A549 (cell line): ENCODE results near the gene RAPGEF3.

Experiments
- CEBPB ChIP-seq, 2 experiments: fragments of >200 bp in 1 of 2; sonication (Bioruptor Twin) in 1 of 2; formaldehyde crosslinking in 1 of 2; IDR thresholded peaks; 2 replicates each; pipeline ENCODE4 v1.6.1; 2012 to 2016
- CHD2 ChIP-seq: fragments of 150-350 bp; IDR thresholded peaks from 2 replicates; pipeline ENCODE4 v1.6.1; 2014; ENCODE audit warnings: low read length; ENCODE audit not compliant: partially characterized antibody
- CHD4 ChIP-seq: fragments of 200-600 bp; sonication (generic); IDR thresholded peaks from 2 replicates; pipeline ENCODE4 v1.6.1; 2016; ENCODE audit warnings: antibody characterized with exemption, mild to moderate bottlenecking, borderline replicate concordance
- EP300 ChIP-seq, 2 experiments: fragments of >200 bp; sonication (Bioruptor Twin); formaldehyde crosslinking; IDR thresholded peaks; 2 replicates in 1 of 2; 3 replicates in 1 of 2; pipeline ENCODE4 v1.6.1; 2016 to 2017
- JUN ChIP-seq, 2 experiments: fragments of >200 bp; sonication (Bioruptor Twin); formaldehyde crosslinking; IDR thresholded peaks; 2 replicates in 1 of 2; 3 replicates in 1 of 2; pipeline ENCODE4 v1.6.1; 2016 to 2017
- MAFK ChIP-seq: fragments of 450-650 bp; IDR thresholded peaks from 2 replicates; pipeline ENCODE4 v1.6.1; 2014; ENCODE audit not compliant: partially characterized antibody
- MYC ChIP-seq: IDR thresholded peaks from 2 replicates; pipeline ENCODE4 v1.6.1; 2012; ENCODE audit warnings: mild to moderate bottlenecking, inconsistent platforms, low read length, improper control_type of control experiment, borderline replicate concordance
- POLR2A ChIP-seq: IDR thresholded peaks from 2 replicates; pipeline ENCODE4 v1.6.1; 2012; ENCODE audit warnings: mild to moderate bottlenecking, low read length
- RFX5 ChIP-seq: fragments of 450-650 bp; IDR thresholded peaks from 2 replicates; pipeline ENCODE4 v1.7.1; 2014; ENCODE audit warnings: antibody characterized with exemption, mild to moderate bottlenecking, moderate library complexity
- TF ChIP-seq, protein P1 (sequence below): fragments of 200-600 bp; sonication (generic); IDR thresholded peaks from 2 replicates; pipeline ENCODE4 v1.6.1; 2016; ENCODE audit warnings: antibody characterized with exemption, mild to moderate bottlenecking, moderate library complexity
- TF ChIP-seq, protein P2 (sequence below): fragments of >200 bp; sonication (Bioruptor Twin); formaldehyde crosslinking; IDR thresholded peaks from 3 replicates; pipeline ENCODE4 v1.5.1; 2016
- TF ChIP-seq, protein P3 (sequence below): fragments of 450-650 bp; IDR thresholded peaks from 2 replicates; pipeline ENCODE4 v1.6.1; 2014; ENCODE audit warnings: antibody characterized with exemption
- TF ChIP-seq, protein P4 (sequence below): IDR thresholded peaks from 2 replicates; pipeline ENCODE4 v1.6.1; 2012
- TF ChIP-seq, protein P5 (sequence below): fragments of 150-350 bp; IDR thresholded peaks from 2 replicates; pipeline ENCODE4 v1.6.1; 2014; ENCODE audit warnings: low read depth, mild to moderate bottlenecking, low read length

DNA sequence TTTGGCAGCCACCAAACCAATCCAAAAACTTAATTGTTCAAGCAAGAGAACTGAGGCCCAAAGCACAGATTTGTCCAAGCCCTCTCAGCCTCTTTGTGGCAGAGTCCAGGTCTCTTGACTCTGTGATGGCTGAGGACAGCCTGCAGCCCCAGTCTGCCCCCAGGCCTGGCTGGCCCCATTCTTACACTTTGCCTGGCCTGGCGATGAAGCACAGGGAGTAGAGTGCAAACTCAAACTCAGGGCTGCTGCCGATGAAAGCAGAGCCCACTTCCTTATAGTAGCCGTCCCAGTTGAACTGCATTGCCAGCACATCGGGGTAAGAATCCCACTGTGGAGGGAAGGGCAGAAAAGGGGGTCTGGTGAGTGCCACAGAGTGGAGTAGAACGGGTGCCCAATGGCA is 47.2 kb downstream of the RAPGEF3 start:
- TF ChIP-seq POLR2A (no peak), RFX5 (no peak), EP300 (IDR thresholded peaks at IDR 0.05) (no peak), MYC (no peak), CHD4 (no peak), MAFK (no peak), JUN (IDR thresholded peaks at IDR 0.05) (no peak), CHD2 (no peak), CEBPB (IDR thresholded peaks at IDR 0.05) (no peak)
- TF ChIP-seq, protein P1, sequence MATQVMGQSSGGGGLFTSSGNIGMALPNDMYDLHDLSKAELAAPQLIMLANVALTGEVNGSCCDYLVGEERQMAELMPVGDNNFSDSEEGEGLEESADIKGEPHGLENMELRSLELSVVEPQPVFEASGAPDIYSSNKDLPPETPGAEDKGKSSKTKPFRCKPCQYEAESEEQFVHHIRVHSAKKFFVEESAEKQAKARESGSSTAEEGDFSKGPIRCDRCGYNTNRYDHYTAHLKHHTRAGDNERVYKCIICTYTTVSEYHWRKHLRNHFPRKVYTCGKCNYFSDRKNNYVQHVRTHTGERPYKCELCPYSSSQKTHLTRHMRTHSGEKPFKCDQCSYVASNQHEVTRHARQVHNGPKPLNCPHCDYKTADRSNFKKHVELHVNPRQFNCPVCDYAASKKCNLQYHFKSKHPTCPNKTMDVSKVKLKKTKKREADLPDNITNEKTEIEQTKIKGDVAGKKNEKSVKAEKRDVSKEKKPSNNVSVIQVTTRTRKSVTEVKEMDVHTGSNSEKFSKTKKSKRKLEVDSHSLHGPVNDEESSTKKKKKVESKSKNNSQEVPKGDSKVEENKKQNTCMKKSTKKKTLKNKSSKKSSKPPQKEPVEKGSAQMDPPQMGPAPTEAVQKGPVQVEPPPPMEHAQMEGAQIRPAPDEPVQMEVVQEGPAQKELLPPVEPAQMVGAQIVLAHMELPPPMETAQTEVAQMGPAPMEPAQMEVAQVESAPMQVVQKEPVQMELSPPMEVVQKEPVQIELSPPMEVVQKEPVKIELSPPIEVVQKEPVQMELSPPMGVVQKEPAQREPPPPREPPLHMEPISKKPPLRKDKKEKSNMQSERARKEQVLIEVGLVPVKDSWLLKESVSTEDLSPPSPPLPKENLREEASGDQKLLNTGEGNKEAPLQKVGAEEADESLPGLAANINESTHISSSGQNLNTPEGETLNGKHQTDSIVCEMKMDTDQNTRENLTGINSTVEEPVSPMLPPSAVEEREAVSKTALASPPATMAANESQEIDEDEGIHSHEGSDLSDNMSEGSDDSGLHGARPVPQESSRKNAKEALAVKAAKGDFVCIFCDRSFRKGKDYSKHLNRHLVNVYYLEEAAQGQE: no peak
- TF ChIP-seq, protein P2, sequence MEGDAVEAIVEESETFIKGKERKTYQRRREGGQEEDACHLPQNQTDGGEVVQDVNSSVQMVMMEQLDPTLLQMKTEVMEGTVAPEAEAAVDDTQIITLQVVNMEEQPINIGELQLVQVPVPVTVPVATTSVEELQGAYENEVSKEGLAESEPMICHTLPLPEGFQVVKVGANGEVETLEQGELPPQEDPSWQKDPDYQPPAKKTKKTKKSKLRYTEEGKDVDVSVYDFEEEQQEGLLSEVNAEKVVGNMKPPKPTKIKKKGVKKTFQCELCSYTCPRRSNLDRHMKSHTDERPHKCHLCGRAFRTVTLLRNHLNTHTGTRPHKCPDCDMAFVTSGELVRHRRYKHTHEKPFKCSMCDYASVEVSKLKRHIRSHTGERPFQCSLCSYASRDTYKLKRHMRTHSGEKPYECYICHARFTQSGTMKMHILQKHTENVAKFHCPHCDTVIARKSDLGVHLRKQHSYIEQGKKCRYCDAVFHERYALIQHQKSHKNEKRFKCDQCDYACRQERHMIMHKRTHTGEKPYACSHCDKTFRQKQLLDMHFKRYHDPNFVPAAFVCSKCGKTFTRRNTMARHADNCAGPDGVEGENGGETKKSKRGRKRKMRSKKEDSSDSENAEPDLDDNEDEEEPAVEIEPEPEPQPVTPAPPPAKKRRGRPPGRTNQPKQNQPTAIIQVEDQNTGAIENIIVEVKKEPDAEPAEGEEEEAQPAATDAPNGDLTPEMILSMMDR: no peak
- TF ChIP-seq, protein P3, sequence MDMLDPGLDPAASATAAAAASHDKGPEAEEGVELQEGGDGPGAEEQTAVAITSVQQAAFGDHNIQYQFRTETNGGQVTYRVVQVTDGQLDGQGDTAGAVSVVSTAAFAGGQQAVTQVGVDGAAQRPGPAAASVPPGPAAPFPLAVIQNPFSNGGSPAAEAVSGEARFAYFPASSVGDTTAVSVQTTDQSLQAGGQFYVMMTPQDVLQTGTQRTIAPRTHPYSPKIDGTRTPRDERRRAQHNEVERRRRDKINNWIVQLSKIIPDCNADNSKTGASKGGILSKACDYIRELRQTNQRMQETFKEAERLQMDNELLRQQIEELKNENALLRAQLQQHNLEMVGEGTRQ: no peak
- TF ChIP-seq, protein P4, sequence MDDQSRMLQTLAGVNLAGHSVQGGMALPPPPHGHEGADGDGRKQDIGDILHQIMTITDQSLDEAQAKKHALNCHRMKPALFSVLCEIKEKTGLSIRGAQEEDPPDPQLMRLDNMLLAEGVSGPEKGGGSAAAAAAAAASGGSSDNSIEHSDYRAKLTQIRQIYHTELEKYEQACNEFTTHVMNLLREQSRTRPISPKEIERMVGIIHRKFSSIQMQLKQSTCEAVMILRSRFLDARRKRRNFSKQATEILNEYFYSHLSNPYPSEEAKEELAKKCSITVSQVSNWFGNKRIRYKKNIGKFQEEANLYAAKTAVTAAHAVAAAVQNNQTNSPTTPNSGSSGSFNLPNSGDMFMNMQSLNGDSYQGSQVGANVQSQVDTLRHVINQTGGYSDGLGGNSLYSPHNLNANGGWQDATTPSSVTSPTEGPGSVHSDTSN: no peak
- TF ChIP-seq, protein P5, sequence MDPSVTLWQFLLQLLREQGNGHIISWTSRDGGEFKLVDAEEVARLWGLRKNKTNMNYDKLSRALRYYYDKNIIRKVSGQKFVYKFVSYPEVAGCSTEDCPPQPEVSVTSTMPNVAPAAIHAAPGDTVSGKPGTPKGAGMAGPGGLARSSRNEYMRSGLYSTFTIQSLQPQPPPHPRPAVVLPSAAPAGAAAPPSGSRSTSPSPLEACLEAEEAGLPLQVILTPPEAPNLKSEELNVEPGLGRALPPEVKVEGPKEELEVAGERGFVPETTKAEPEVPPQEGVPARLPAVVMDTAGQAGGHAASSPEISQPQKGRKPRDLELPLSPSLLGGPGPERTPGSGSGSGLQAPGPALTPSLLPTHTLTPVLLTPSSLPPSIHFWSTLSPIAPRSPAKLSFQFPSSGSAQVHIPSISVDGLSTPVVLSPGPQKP: no peak
